ENCODE measurements around the gene ARHGAP26.
"Not testable (repeated sequence)": the region's sequence is repeated elsewhere in the genome, so short reads cannot be mapped to it uniquely, and the experiment has no call there.

The ARHGAP26 gene

GRCh38 chr5:143188083-143188482 lies 417.9 kb downstream of the ARHGAP26 start:
- in situ Hi-C loops (cut with MboI; ENCODE audit: low sequenced_read_pairs): no loop called here

GRCh38 chr5:143188692-143189091 lies 418.5 kb downstream of the ARHGAP26 start:
- in situ Hi-C loops (cut with MboI; ENCODE audit: low sequenced_read_pairs): no loop called here

GRCh38 chr5:143190260-143190810 lies 420.2 kb downstream of the ARHGAP26 start:
- in situ Hi-C loops (cut with MboI; ENCODE audit: low sequenced_read_pairs): no loop called here

- in situ Hi-C loops (cut with MboI; ENCODE audit: low sequenced_read_pairs): no loop called here
Observed at GRCh38 chr5:143191720-143192119, 421.5 kb downstream of the ARHGAP26 start.

- in situ Hi-C loops (cut with MboI; ENCODE audit: low sequenced_read_pairs): no loop called here
Observed at GRCh38 chr5:143192191-143192900, 422.2 kb downstream of the ARHGAP26 start.

- in situ Hi-C loops (cut with MboI; ENCODE audit: low sequenced_read_pairs): no loop called here
Observed at GRCh38 chr5:143194206-143194605, 424.0 kb downstream of the ARHGAP26 start.

GRCh38 chr5:143194713-143195112 lies 424.5 kb downstream of the ARHGAP26 start:
- in situ Hi-C loops (cut with MboI; ENCODE audit: low sequenced_read_pairs): no loop called here

- in situ Hi-C loops (cut with MboI; ENCODE audit: low sequenced_read_pairs): no loop called here
Observed at GRCh38 chr5:143195491-143195890, 425.3 kb downstream of the ARHGAP26 start.

GRCh38 chr5:143196601-143197259 lies 426.6 kb downstream of the ARHGAP26 start:
- in situ Hi-C loops (cut with MboI; ENCODE audit: low sequenced_read_pairs): no loop called here

GRCh38 chr5:143197260-143197656 lies 427.1 kb downstream of the ARHGAP26 start:
- in situ Hi-C loops (cut with MboI; ENCODE audit: low sequenced_read_pairs): no loop called here

- in situ Hi-C loops (cut with MboI; ENCODE audit: low sequenced_read_pairs): no loop called here
Observed at GRCh38 chr5:143198332-143198731, 428.2 kb downstream of the ARHGAP26 start.

GRCh38 chr5:143199161-143199560 lies 429.0 kb downstream of the ARHGAP26 start:
- in situ Hi-C loops (cut with MboI; ENCODE audit: low sequenced_read_pairs): no loop called here

GRCh38 chr5:143199843-143200242 lies 429.7 kb downstream of the ARHGAP26 start:
- in situ Hi-C loops (cut with MboI; ENCODE audit: low sequenced_read_pairs): no loop called here

- in situ Hi-C loops (cut with MboI; ENCODE audit: low sequenced_read_pairs): no loop called here
Observed at GRCh38 chr5:143200781-143201398, 430.7 kb downstream of the ARHGAP26 start.

GRCh38 chr5:143201589-143201988 lies 431.4 kb downstream of the ARHGAP26 start:
- in situ Hi-C loops (cut with MboI; ENCODE audit: low sequenced_read_pairs): no loop called here

- in situ Hi-C loops (cut with MboI; ENCODE audit: low sequenced_read_pairs): not testable (repeated sequence)
Observed at GRCh38 chr5:143203301-143203956, 433.3 kb downstream of the ARHGAP26 start.

GRCh38 chr5:143204474-143205246 lies 434.5 kb downstream of the ARHGAP26 start:
- in situ Hi-C loops (cut with MboI; ENCODE audit: low sequenced_read_pairs): no loop called here

GRCh38 chr5:143205386-143205785 lies 435.2 kb downstream of the ARHGAP26 start:
- in situ Hi-C loops (cut with MboI; ENCODE audit: low sequenced_read_pairs): no loop called here

- in situ Hi-C loops (cut with MboI; ENCODE audit: low sequenced_read_pairs): no loop called here
Observed at GRCh38 chr5:143205883-143206195, 435.7 kb downstream of the ARHGAP26 start.

GRCh38 chr5:143206196-143207053 lies 436.2 kb downstream of the ARHGAP26 start:
- in situ Hi-C loops (cut with MboI; ENCODE audit: low sequenced_read_pairs): no loop called here
